OCI-LY7 (cell line): ENCODE measurements around the gene P3R3URF. TPM values are rescaled to one million over a fixed set of nuclear protein-coding genes. Genes with fewer than 3 reads are reported as not detected.
A peak's percentile ranks its signal among the peaks of the same experiment; 100 is the strongest.

ENCODE experiments used
- BruUV-seq: library from RNA; stranded (reverse); fragments of 400-500 nt; replicated peaks from 2 replicates; lab custom pipeline; 2021; lab: Mats Ljungman, UMichigan
- CTCF ChIA-PET: fragments of 300-600 bp; sonication (Branson Sonifier 250); formaldehyde crosslinking; loops from one replicate; lab custom pipeline; 2022; ENCODE audit warnings: antibody characterized with exemption; ENCODE audit not compliant: unreplicated experiment; lab: Charles Lee
- POLR2A ChIA-PET: fragments of 300-600 bp; sonication (Branson Sonifier 250); formaldehyde crosslinking; loops from one replicate; lab custom pipeline; 2022; ENCODE audit warnings: antibody characterized with exemption; lab: Charles Lee
- DNase-seq: peaks from one replicate; pipeline ENCODE4 v3.0.0-alpha.2; 2015; ENCODE audit warnings: low spot score
- H2AFZ ChIP-seq: fragments of 200-600 bp; sonication (generic), shearing (Covaris generic); 2 replicates; pipeline ENCODE4 v1.6.1; 2014; ENCODE audit warnings: mild to moderate bottlenecking, antibody characterized with exemption, low read length, moderate library complexity
- H3K27ac ChIP-seq: fragments of 200-600 bp; sonication (generic); 2 replicates; pipeline ENCODE4 v1.5.1; 2014; ENCODE audit warnings: mixed run types, low read depth, mild to moderate bottlenecking, moderate library complexity, low read length, inconsistent platforms; ENCODE audit not compliant: poor library complexity, severe bottlenecking
- H3K36me3 ChIP-seq: fragments of 200-600 bp; sonication (generic); 2 replicates; pipeline ENCODE4 v1.6.1; 2014; ENCODE audit warnings: mild to moderate bottlenecking, antibody characterized with exemption, low read length, moderate library complexity, mixed read lengths; ENCODE audit not compliant: insufficient read depth
- H3K4me1 ChIP-seq: fragments of 200-600 bp; sonication (generic); 2 replicates; pipeline ENCODE4 v1.5.1; 2014; ENCODE audit warnings: mild to moderate bottlenecking, low read length; ENCODE audit not compliant: insufficient read depth, poor library complexity, severe bottlenecking
- H3K4me2 ChIP-seq: fragments of 200-600 bp; sonication (generic); 2 replicates; pipeline ENCODE4 v1.6.1; 2014; ENCODE audit warnings: mild to moderate bottlenecking, low read length
- H3K4me3 ChIP-seq: fragments of 200-600 bp; sonication (generic); 2 replicates; pipeline ENCODE4 v1.5.1; 2014; ENCODE audit warnings: mild to moderate bottlenecking, low read depth, low read length; ENCODE audit not compliant: poor library complexity, severe bottlenecking
- H3K79me2 ChIP-seq: fragments of 200-600 bp; sonication (generic); 2 replicates; pipeline ENCODE4 v1.6.1; 2016; ENCODE audit warnings: low read depth, mild to moderate bottlenecking, low read length, moderate library complexity, mixed read lengths; ENCODE audit not compliant: insufficient read depth
- H3K9me2 ChIP-seq: fragments of 200-600 bp; sonication (generic); 2 replicates; pipeline ENCODE4 v1.6.1; 2016; ENCODE audit warnings: mild to moderate bottlenecking, low read length, mixed read lengths; ENCODE audit not compliant: insufficient read depth
- H3K9me3 ChIP-seq: fragments of 200-600 bp; sonication (generic); 2 replicates; pipeline ENCODE4 v1.6.1; 2014; ENCODE audit warnings: mild to moderate bottlenecking, mixed run types, low read length, mixed read lengths
- H4K20me1 ChIP-seq: fragments of 200-600 bp; sonication (generic); 2 replicates; pipeline ENCODE4 v1.6.1; 2014; ENCODE audit warnings: mild to moderate bottlenecking, antibody characterized with exemption, low read length, moderate library complexity, mixed read lengths; ENCODE audit not compliant: insufficient read depth
- EZH2phosphoT487 ChIP-seq: fragments of 200-600 bp; sonication (generic); IDR thresholded peaks from 2 replicates; pipeline ENCODE4 v1.6.1; 2018; ENCODE audit warnings: low read depth, borderline replicate concordance, mild to moderate bottlenecking, mixed run types, antibody characterized with exemption, low read length, moderate library complexity, mixed read lengths
- intact Hi-C: fragments of 100-400 bp; cut with micrococcal nuclease; formaldehyde crosslinking; loops from one replicate; pipeline ENCODE4 v1.10.0; 2022; ENCODE audit not compliant: unreplicated experiment
- total RNA-seq, 2 experiments: library from RNA; depleted of rRNA in 1 of 2; stranded (reverse); fragments of >200 nt in 1 of 2; shearing (Covaris generic) in 1 of 2; gene quantifications; 2 replicates each; pipeline ENCODE4 v1.2.3, GENCODE V29; 2014 to 2022
- TF ChIP-seq, protein P1 (sequence below): fragments of 200-600 bp; sonication (generic); conservative IDR thresholded peaks from 2 replicates; pipeline ENCODE4 v1.5.1; 2014; ENCODE audit warnings: mild to moderate bottlenecking, antibody characterized with exemption, low read length, moderate library complexity, mixed read lengths

The P3R3URF gene
- total RNA-seq, 2 experiments from 2014 or later: not detected

DNA sequence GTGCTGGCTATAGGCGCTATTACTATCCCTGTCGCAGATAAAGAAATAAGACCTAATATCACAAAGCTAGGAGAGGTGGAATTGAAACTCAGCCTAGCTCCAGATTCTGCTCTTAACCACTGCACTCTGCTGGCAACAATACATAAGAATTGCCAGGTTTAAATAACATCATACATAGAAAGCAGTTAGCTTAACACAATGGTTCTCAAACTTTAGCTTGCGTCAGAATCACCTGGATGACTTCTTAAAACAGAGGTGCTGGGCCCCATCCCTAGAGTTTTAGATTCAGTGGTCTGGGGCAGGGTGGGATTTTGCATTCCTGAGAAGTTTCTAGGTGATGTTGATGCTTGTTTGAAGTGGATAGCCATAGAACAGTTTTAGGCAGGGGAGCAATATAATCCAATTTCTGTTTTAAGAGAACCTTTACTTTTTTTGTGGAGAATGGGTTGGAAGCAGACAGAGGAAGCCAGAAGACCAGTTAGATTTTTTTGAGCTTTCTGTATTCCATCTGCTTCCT, 23.0 kb upstream of the P3R3URF start:
- peak overlapping the region; percentile 77 for H3K4me2 ChIP-seq
- H2AFZ ChIP-seq: peak overlapping the region; percentile 55; the same call in 1 of the 2 replicates
- POLR2A ChIA-PET: interaction anchor here (0.8 to 2.4 kb wide), 12 partner anchors 9 to 513 kb away, joined by 3 to 18 read pairs (median 4); partner anchors contain the start of genes GPBP1L1 and RAD54L
- TF ChIP-seq, protein P1, sequence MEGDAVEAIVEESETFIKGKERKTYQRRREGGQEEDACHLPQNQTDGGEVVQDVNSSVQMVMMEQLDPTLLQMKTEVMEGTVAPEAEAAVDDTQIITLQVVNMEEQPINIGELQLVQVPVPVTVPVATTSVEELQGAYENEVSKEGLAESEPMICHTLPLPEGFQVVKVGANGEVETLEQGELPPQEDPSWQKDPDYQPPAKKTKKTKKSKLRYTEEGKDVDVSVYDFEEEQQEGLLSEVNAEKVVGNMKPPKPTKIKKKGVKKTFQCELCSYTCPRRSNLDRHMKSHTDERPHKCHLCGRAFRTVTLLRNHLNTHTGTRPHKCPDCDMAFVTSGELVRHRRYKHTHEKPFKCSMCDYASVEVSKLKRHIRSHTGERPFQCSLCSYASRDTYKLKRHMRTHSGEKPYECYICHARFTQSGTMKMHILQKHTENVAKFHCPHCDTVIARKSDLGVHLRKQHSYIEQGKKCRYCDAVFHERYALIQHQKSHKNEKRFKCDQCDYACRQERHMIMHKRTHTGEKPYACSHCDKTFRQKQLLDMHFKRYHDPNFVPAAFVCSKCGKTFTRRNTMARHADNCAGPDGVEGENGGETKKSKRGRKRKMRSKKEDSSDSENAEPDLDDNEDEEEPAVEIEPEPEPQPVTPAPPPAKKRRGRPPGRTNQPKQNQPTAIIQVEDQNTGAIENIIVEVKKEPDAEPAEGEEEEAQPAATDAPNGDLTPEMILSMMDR: peak; percentile 44
- TF ChIP-seq EZH2phosphoT487: no peak
- H3K9me2 ChIP-seq: no peaks in the 10 kb centered on the region
- H3K79me2 ChIP-seq: no peaks in the 10 kb centered on the region
- peaks cover 29% of the 10 kb centered on the region for H3K4me1 ChIP-seq
- H4K20me1 ChIP-seq: no peaks in the 10 kb centered on the region
- CTCF ChIA-PET: interaction anchor here (0.6 to 1.8 kb wide), 4 partner anchors 18 to 196 kb away, joined by 3 to 4 read pairs (median 4); no protein-coding TSS in a partner anchor
- no peaks in the 10 kb centered on the region for H3K9me3 ChIP-seq
- no peaks in the 10 kb centered on the region for H3K36me3 ChIP-seq
- DNase-seq: peak; percentile 34
- H3K27ac ChIP-seq: peak overlapping the region; percentile 57
- no TSS peak for BruUV-seq
- H3K4me3 ChIP-seq: peak overlapping the region; percentile 70
- intact Hi-C loops: loop anchor here (2.0 kb wide), 1 partner anchor 66 kb away; the partner anchor contains the start of gene PIK3R3

DNA sequence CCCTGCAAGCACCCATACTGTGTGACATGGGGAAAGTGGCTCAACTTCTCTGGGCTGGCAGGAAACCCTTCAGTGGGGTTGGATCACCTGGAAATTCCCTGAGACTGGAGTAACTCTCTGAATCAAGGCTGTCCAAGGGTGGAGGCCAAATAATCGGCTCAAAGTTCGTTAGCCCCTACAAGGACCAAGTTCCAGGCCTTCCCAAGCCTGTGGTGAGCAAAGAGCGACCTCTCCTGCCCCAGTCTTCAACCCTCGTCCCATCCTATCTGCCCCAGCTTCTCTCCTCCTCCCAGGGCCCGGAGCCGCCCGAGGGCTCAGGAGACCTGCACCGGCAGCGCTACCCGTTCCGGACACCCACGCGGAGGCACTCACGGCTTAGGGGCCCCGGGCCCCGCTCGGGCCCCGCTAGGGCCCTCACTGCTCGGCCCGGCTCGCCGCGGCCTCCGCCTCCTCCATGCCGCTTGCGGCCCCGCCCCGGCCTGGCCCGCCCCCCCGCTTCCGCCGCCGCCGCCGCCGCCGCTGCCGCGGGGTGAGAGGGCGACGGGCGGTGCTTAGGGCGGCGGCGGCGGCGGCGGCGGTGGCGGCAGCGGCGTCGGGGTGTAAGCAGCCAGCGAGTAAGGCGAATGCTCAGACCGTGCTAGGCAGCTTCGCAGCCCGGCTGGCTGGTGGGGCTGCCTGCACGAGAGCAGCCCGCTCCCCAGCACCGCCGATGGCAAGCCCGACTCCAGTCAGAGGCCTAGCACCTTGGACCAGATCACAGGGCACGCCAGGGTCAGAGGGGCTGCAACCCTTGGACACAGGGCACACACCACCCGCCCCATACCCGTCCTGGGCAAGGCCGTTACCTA, 21.9 kb upstream of the P3R3URF start, which contains the start of gene POMGNT1:
Gene POMGNT1 (minus strand): TSS at position 471 of the 848 bp plus-strand sequence. CDS start 613 bp downstream, outside the sequence.
- CTCF ChIA-PET: interaction anchor here (0.6 to 1.8 kb wide), 2 partner anchors 25 to 65 kb away, joined by 4 read pairs; no protein-coding TSS in a partner anchor
- H3K27ac ChIP-seq: peak within 1 kb of the TSS; percentile 57
- no peaks in the 10 kb centered on the region for H3K9me3 ChIP-seq
- intact Hi-C loops: loop anchor here (1.0 to 2.0 kb wide), 3 partner anchors 25 to 161 kb away; partner anchors contain the start of gene PIK3R3
- peaks cover 25% of the 10 kb centered on the region for H3K4me1 ChIP-seq
- H4K20me1 ChIP-seq: no peaks in the 10 kb centered on the region
- H3K4me2 ChIP-seq: peak within 1 kb of the TSS; percentile 87
- POLR2A ChIA-PET: interaction anchor here (0.8 to 2.4 kb wide), 7 partner anchors 16 to 512 kb away, joined by 3 to 18 read pairs (median 5); partner anchors contain the start of genes GPBP1L1 and RAD54L
- no TSS peak for BruUV-seq
- DNase-seq: peak; percentile 76
- H3K9me2 ChIP-seq: no peaks in the 10 kb centered on the region
- H3K79me2 ChIP-seq: no peaks in the 10 kb centered on the region
- H3K4me3 ChIP-seq: peak within 1 kb of the TSS; percentile 70
- H3K36me3 ChIP-seq: no peaks in the 10 kb centered on the region; the same call in 1 of the 2 replicates
- peak within 1 kb of the TSS; percentile 65 for H2AFZ ChIP-seq
- TF ChIP-seq, protein P1: peak; percentile 69
- TF ChIP-seq EZH2phosphoT487: no peak
